Transverse colon (tissue), 4 donors: ENCODE data around the gene TUB. TPM values are rescaled to one million over a fixed set of nuclear protein-coding genes. Genes with fewer than 3 reads are reported as not detected.

Experiments
- DNase-seq: peaks from one replicate; pipeline ENCODE4 v3.0.0-alpha.2; 2019
- H3K27ac ChIP-seq, 4 donors: fragments of 200-600 bp; sonication (generic); 2 replicates each; pipeline ENCODE4 v1.5.1; 2016 to 2018; ENCODE audit warnings: inconsistent platforms in 4 of 4
- H3K27me3 ChIP-seq: fragments of 200-600 bp; sonication (generic); 2 replicates; pipeline ENCODE4 v1.5.1; 2017; ENCODE audit warnings: inconsistent platforms
- H3K36me3 ChIP-seq, 4 donors: fragments of 200-600 bp; sonication (generic); 2 replicates each; pipeline ENCODE4 v1.5.1; 2017 to 2019; ENCODE audit warnings: inconsistent platforms in 4 of 4
- H3K4me1 ChIP-seq, 4 donors: fragments of 200-600 bp; sonication (generic); 2 replicates each; pipeline ENCODE4 v1.5.1; 2017 to 2020; ENCODE audit warnings: inconsistent platforms in 4 of 4
- H3K4me3 ChIP-seq, 4 donors: fragments of 200-600 bp; sonication (generic); 1 replicate in 1 of 4; 2 replicates in 3 of 4; pipeline versions ENCODE4 v1.5.1 to v1.6.1; 2017 to 2019; ENCODE audit warnings: inconsistent platforms in 4 of 4
- H3K9me3 ChIP-seq, 2 donors: fragments of 200-600 bp; sonication (generic); 2 replicates each; pipeline ENCODE4 v1.5.1; 2017 to 2019; ENCODE audit warnings: inconsistent platforms in 2 of 2
- EP300 ChIP-seq: sonication (generic); formaldehyde crosslinking; IDR thresholded peaks from one replicate; pipeline ENCODE4 v1.6.1; 2017; ENCODE audit warnings: antibody characterized with exemption, low read depth
- POLR2A ChIP-seq: fragments of 450-650 bp; IDR thresholded peaks from one replicate; pipeline ENCODE4 v1.6.1; 2016; ENCODE audit warnings: antibody characterized with exemption, mild to moderate bottlenecking, moderate library complexity
- POLR2AphosphoS5 ChIP-seq, 3 donors: sonication (generic); formaldehyde crosslinking; IDR thresholded peaks; one replicate each; pipeline ENCODE4 v1.6.1; 2016; ENCODE audit warnings: antibody characterized with exemption in 3 of 3
- WGBS, 2 donors: methylation state at CpG; one replicate each; pipeline ENCODE4 v1.1.5; 2018; ENCODE audit warnings: low coverage in 1 of 2; 5-methylcytosine and 5-hydroxymethylcytosine counted together
- in situ Hi-C, 4 donors: fragments of 200-750 bp; cut with MboI; loops; one replicate each; pipeline versions ENCODE4 v1.15.0 to v1.15.1; 2017; ENCODE audit warnings: low sequenced_read_pairs in 3 of 4, low pct_ligation_motif_present in 1 of 4, low pct_unique_long_range_greater_than_20kb in 1 of 4
- intact Hi-C: fragments of 100-400 bp; cut with DNase I; formaldehyde crosslinking; loops from one replicate; pipeline ENCODE4 v1.15.1; 2023; ENCODE audit warnings: low total_unique reads
- total RNA-seq, 4 donors: library from RNA; depleted of rRNA; stranded (reverse); fragments of >200 nt; gene quantifications; one replicate each; pipeline ENCODE4 v1.1.0, GENCODE V29; 2016
- TF ChIP-seq, protein P1 (sequence below), 5 experiments: fragments of 200-600 bp in 3 of 5; fragments of 450-650 bp in 2 of 5; sonication (generic) in 3 of 5; IDR thresholded peaks; 1 replicate in 2 of 5; 2 replicates in 3 of 5; pipeline ENCODE4 v1.5.1; 2016 to 2017; ENCODE audit warnings: antibody characterized with exemption in 5 of 5, inconsistent platforms in 3 of 5, mild to moderate bottlenecking in 2 of 5, moderate library complexity in 1 of 5

TUB gene
- total RNA-seq, 4 donors from 2014 or later = 1.00 to 7.1 (median 2.6) TPM

DNA sequence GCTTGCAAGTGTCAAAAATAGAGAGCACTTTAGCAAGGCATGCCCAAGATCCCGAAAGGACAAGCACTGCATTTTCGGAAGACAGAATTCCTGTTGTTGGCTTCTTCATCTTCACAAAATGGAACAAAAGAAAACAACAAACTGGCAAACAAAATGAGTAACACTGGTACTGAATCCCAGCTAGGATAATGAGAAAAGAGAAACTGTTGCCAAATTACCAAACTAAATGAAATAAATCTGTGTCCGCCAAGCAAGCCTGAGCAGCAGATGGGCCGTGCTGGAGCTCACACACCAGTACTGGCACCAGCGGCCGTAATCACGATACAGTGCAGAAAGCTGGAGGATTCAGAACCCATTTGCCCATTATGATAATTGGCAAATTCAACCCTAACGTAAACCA lies 30.6 kb downstream of the TUB start:
- DNase-seq = no peak
- Histone ChIP-seq H3K9me3 (peaks cover 0 to 6% of the 10 kb centered on the region in 2 donors), H3K27ac (no peak overlapping the region), H3K27me3 (no peaks in the 10 kb centered on the region), H3K4me1 (peaks cover 0 to 3% (median 0%) of the 10 kb centered on the region in 4 donors), H3K4me3 (no peak overlapping the region), H3K36me3 (no peaks in the 10 kb centered on the region)
- intact Hi-C loops = no loop called here
- in situ Hi-C loops = no loop called here
- 73 to 79% methylated on average over 4 to 8 of the region's 8 CpGs for WGBS, 2 donors
- TF ChIP-seq, protein P1, sequence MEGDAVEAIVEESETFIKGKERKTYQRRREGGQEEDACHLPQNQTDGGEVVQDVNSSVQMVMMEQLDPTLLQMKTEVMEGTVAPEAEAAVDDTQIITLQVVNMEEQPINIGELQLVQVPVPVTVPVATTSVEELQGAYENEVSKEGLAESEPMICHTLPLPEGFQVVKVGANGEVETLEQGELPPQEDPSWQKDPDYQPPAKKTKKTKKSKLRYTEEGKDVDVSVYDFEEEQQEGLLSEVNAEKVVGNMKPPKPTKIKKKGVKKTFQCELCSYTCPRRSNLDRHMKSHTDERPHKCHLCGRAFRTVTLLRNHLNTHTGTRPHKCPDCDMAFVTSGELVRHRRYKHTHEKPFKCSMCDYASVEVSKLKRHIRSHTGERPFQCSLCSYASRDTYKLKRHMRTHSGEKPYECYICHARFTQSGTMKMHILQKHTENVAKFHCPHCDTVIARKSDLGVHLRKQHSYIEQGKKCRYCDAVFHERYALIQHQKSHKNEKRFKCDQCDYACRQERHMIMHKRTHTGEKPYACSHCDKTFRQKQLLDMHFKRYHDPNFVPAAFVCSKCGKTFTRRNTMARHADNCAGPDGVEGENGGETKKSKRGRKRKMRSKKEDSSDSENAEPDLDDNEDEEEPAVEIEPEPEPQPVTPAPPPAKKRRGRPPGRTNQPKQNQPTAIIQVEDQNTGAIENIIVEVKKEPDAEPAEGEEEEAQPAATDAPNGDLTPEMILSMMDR (IDR thresholded peaks at IDR 0.05) = no peak
- TF ChIP-seq POLR2A = no peak
- TF ChIP-seq EP300 = no peak
- TF ChIP-seq POLR2AphosphoS5 (IDR thresholded peaks at IDR 0.05) = no peak

DNA sequence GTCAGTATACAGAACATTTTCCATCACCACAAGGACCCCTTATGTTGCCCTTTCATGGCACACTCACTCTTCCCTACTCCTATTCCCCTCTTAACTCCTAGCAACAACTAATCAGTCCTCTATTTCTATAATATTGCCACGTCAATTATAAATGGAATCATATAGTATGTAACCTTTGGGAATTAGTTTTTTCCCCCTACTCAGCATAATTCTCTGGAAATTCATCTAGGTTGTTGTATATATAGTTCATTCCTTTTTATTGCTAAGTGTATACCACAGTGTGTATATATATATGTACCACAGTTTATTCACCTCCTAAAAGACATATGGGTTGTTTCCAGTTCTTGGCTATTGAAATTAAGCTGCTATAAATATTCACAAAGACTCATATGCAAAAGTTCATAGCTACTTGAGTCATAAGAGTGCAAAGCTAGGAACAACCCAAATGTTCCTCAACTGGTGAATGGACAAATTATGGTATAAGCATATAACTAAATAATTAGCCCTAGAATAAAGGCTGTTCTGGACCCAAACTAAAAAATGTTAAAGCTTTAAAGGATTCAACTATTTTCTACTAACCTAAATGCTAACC lies 41.3 kb downstream of the TUB start:
- H3K4me3 ChIP-seq = no peak overlapping the region
- 78 to 85% methylated on average over 1 of the region's 1 CpG for WGBS, 2 donors
- H3K9me3 ChIP-seq = no peaks in the 10 kb centered on the region
- in situ Hi-C loops = no loop called here
- H3K27ac ChIP-seq = no peak overlapping the region
- no peaks in the 10 kb centered on the region for H3K4me1 ChIP-seq
- TF ChIP-seq EP300 (no peak), POLR2A (no peak), POLR2AphosphoS5 (IDR thresholded peaks at IDR 0.05) (no peak)
- TF ChIP-seq, protein P1 (IDR thresholded peaks at IDR 0.05) = no peak
- intact Hi-C loops = no loop called here
- no peaks in the 10 kb centered on the region for H3K36me3 ChIP-seq
- DNase-seq = no peak
- no peaks in the 10 kb centered on the region for H3K27me3 ChIP-seq

DNA sequence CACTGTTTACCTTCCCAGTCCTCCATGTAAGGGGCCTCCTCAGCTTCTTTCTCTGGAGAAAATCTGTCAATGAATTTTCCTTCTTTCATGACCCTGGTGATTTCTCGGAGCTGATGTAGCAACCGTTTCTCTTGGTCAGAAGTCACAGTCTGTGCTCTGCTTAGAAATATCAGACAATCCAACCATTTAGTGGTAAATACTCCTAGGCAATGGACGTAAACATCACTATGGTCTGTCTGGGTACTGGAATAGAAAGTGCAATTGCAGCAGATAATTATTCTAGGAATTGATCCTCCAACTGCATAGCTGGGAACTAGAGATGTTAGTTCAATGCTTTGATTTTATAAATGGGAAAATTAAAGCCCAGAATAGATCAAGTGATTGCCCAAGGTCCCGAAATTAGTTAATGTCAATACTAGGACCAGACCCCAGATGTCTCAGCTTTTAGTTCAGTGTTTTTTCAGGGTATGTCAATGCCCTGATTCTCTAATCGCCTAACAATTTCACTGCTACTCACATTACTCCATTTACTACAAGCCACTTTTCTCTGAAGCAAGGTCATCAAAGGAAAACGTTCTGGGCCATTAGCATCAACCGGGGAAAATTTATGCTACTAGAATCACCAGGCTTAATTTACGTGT lies 45.8 kb downstream of the TUB start:
- no peak overlapping the region for H3K27ac ChIP-seq
- H3K4me3 ChIP-seq = no peak overlapping the region
- no peak for DNase-seq
- intact Hi-C loops (no loop called here), in situ Hi-C loops (no loop called here)
- TF ChIP-seq, protein P1 (IDR thresholded peaks at IDR 0.05) = no peak
- no peak for TF ChIP-seq EP300
- TF ChIP-seq POLR2A = no peak
- no peak for TF ChIP-seq POLR2AphosphoS5 (IDR thresholded peaks at IDR 0.05)
- no peaks in the 10 kb centered on the region for H3K27me3 ChIP-seq
- H3K4me1 ChIP-seq = no peaks in the 10 kb centered on the region
- WGBS, 2 donors = 80 to 85% methylated on average over 7 to 8 of the region's 8 CpGs
- no peaks in the 10 kb centered on the region for H3K9me3 ChIP-seq
- H3K36me3 ChIP-seq = no peaks in the 10 kb centered on the region

DNA sequence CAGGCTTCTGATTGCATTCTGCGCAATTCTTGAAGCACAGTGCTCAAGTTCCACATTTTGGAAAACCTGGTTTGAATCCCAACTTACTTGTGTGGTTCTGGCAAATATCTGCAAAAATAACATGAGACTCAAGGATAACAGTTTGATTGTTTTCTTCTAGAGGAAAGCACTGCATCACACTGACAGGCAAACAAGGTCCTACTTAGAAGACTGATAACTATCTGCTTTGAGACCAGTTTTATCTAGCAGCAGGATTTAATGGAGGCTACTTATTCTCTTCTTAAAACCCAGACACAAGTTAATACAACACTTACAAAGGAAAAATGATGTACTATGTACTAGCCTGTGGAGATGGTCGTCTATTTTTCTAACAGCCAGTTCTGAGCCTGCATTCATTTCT lies 46.4 kb downstream of the TUB start:
- Histone ChIP-seq H3K27me3 (no peaks in the 10 kb centered on the region), H3K9me3 (no peaks in the 10 kb centered on the region), H3K27ac (no peak overlapping the region), H3K36me3 (no peaks in the 10 kb centered on the region), H3K4me3 (no peak overlapping the region), H3K4me1 (no peaks in the 10 kb centered on the region)
- WGBS, 2 donors = 70 to 73% methylated on average over 1 to 2 of the region's 2 CpGs
- intact Hi-C loops = no loop called here
- no peak for TF ChIP-seq POLR2A
- no peak for TF ChIP-seq POLR2AphosphoS5 (IDR thresholded peaks at IDR 0.05)
- TF ChIP-seq, protein P1 (IDR thresholded peaks at IDR 0.05) = no peak
- DNase-seq = no peak
- in situ Hi-C loops = no loop called here
